ENCODE data around the gene ASCL2. TPM values are rescaled to one million over a fixed set of nuclear protein-coding genes. Genes with fewer than 3 reads are reported as not detected.

The ASCL2 gene
- total RNA-seq, 4 donors from 2014 or later = 2.3 to 14.7 (median 3.0) TPM; not detected in 1

GRCh38 chr11:2263071-2263565, 7.3 kb downstream of the ASCL2 start:
- TF ChIP-seq POLR2A (IDR thresholded peaks at IDR 0.05) = no peak
- Histone ChIP-seq H3K27ac (no peak overlapping the region), H3K4me1 (no peaks in the 10 kb centered on the region), H3K27me3 (peaks cover 7% of the 10 kb centered on the region), H3K36me3 (no peaks in the 10 kb centered on the region), H3K9me3 (no peaks in the 10 kb centered on the region), H3K4me3 (no peak overlapping the region)
- in situ Hi-C loops (cut with MboI; ENCODE audit: low pct_ligation_motif_present in 1 of 4, low pct_unique_long_range_greater_than_20kb in 1 of 4, low sequenced_read_pairs in 3 of 4) (loop anchor here in 1 of 4 donors (10.0 kb wide), 1 partner anchor 58 kb away; no protein-coding TSS in a partner anchor), intact Hi-C loops (cut with DNase I; ENCODE audit: low total_unique reads) (no loop called here)
- 38 to 57% methylated on average over 2 to 8 of the region's 10 CpGs for WGBS, 2 donors (ENCODE audit: low coverage in 1 of 2)
- no peak for DNase-seq

- DNase-seq = no peak
- H3K36me3 ChIP-seq = no peaks in the 10 kb centered on the region
- no peak overlapping the region for H3K27ac ChIP-seq
- H3K4me3 ChIP-seq = no peak overlapping the region
- in situ Hi-C loops (cut with MboI; ENCODE audit: low pct_ligation_motif_present in 1 of 4, low pct_unique_long_range_greater_than_20kb in 1 of 4, low sequenced_read_pairs in 3 of 4) (loop anchor here in 1 of 4 donors (10.0 kb wide), 1 partner anchor 58 kb away; no protein-coding TSS in a partner anchor), intact Hi-C loops (cut with DNase I; ENCODE audit: low total_unique reads) (no loop called here)
- H3K9me3 ChIP-seq = no peaks in the 10 kb centered on the region
- 29 to 88% methylated on average over 1 to 18 of the region's 18 CpGs for WGBS, 2 donors (ENCODE audit: low coverage in 1 of 2)
- no peak for TF ChIP-seq POLR2A (IDR thresholded peaks at IDR 0.05)
- no peak for TF ChIP-seq CTCF (IDR thresholded peaks at IDR 0.05)
- H3K27me3 ChIP-seq = peaks cover under 1% of the 10 kb centered on the region
- H3K4me1 ChIP-seq = no peaks in the 10 kb centered on the region
These were observed 7.9 kb downstream of the ASCL2 start for GRCh38 chr11:2262301-2263070.

GRCh38 chr11:2261436-2262230, 8.8 kb downstream of the ASCL2 start:
- in situ Hi-C loops (cut with MboI; ENCODE audit: low pct_ligation_motif_present in 1 of 4, low pct_unique_long_range_greater_than_20kb in 1 of 4, low sequenced_read_pairs in 3 of 4) = loop anchor here in 1 of 4 donors (10.0 kb wide), 1 partner anchor 57 kb away; no protein-coding TSS in a partner anchor
- intact Hi-C loops (cut with DNase I; ENCODE audit: low total_unique reads) = no loop called here
- Histone ChIP-seq H3K36me3 (no peaks in the 10 kb centered on the region), H3K9me3 (no peaks in the 10 kb centered on the region), H3K27me3 (no peaks in the 10 kb centered on the region), H3K4me3 (no peak overlapping the region), H3K27ac (no peak overlapping the region), H3K4me1 (no peaks in the 10 kb centered on the region)
- 59 to 64% methylated on average over 5 to 19 of the region's 21 CpGs for WGBS, 2 donors (ENCODE audit: low coverage in 1 of 2)
- TF ChIP-seq POLR2A (IDR thresholded peaks at IDR 0.05) (no peak), CTCF (IDR thresholded peaks at IDR 0.05) (no peak), EP300 (IDR thresholded peaks at IDR 0.05; ENCODE audit: low read depth) (no peak), POLR2AphosphoS5 (IDR thresholded peaks at IDR 0.05) (no peak)
- no peak for DNase-seq

- DNase-seq = no peak
- 83% methylated on average over 26 of the region's 26 CpGs; no CpG with 5 or more reads in 1 of the 2 donors for WGBS, 2 donors (ENCODE audit: low coverage in 1 of 2)
- Histone ChIP-seq H3K27me3 (no peaks in the 10 kb centered on the region), H3K4me1 (no peaks in the 10 kb centered on the region), H3K4me3 (no peak overlapping the region), H3K27ac (no peak overlapping the region), H3K9me3 (no peaks in the 10 kb centered on the region), H3K36me3 (no peaks in the 10 kb centered on the region)
- TF ChIP-seq EP300 (IDR thresholded peaks at IDR 0.05; ENCODE audit: low read depth) (no peak), CTCF (IDR thresholded peaks at IDR 0.05) (no peak), POLR2AphosphoS5 (IDR thresholded peaks at IDR 0.05) (no peak), POLR2A (IDR thresholded peaks at IDR 0.05) (no peak)
- in situ Hi-C loops (cut with MboI; ENCODE audit: low pct_ligation_motif_present in 1 of 4, low pct_unique_long_range_greater_than_20kb in 1 of 4, low sequenced_read_pairs in 3 of 4) = loop anchor here in 1 of 4 donors (10.0 kb wide), 1 partner anchor 56 kb away; no protein-coding TSS in a partner anchor
- intact Hi-C loops (cut with DNase I; ENCODE audit: low total_unique reads) = no loop called here
These were observed 9.7 kb downstream of the ASCL2 start for GRCh38 chr11:2260491-2261364.
